ENCODE results near the gene IL22RA1.

IL22RA1 gene

GRCh38 chr1:24173638-24174575 lies 31.0 kb upstream of the IL22RA1 start:
- Histone ChIP-seq H3K79me2 (ENCODE audit: insufficient read depth, low read length) (no peaks in the 10 kb centered on the region), H3K4me3 (ENCODE audit: low read length, poor library complexity, severe bottlenecking) (no peak overlapping the region), H3K27me3 (ENCODE audit: insufficient read depth, low read length, poor library complexity, severe bottlenecking) (no peaks in the 10 kb centered on the region), H3K36me3 (ENCODE audit: insufficient read depth, low read length) (no peaks in the 10 kb centered on the region), H3K4me2 (ENCODE audit: low read depth, low read length, poor library complexity, severe bottlenecking) (no peak overlapping the region), H3K9ac (ENCODE audit: low read depth, low read length, poor library complexity, severe bottlenecking) (no peak overlapping the region), H4K20me1 (ENCODE audit: insufficient read depth, low read length, poor library complexity, severe bottlenecking) (no peaks in the 10 kb centered on the region), H3K9me2 (replicated peaks; ENCODE audit: low read depth, low read length) (no peaks in the 10 kb centered on the region), H2AFZ (ENCODE audit: low read length) (no peak overlapping the region), H3F3A (ENCODE audit: low read depth) (no peaks in the 10 kb centered on the region), H3K9me3 (ENCODE audit: insufficient read depth, low read depth, low read length) (no peaks in the 10 kb centered on the region), H3K4me1 (ENCODE audit: insufficient read depth, low read length, poor library complexity, severe bottlenecking) (no peaks in the 10 kb centered on the region)
- TF ChIP-seq CTCF (conservative IDR thresholded peaks at IDR 0.05; ENCODE audit: low read length) (no peak), EZH2phosphoT487 (IDR thresholded peaks at IDR 0.05; ENCODE audit: borderline replicate concordance) (no peak)

- no peaks in the 10 kb centered on the region for H3K79me2 ChIP-seq (ENCODE audit: insufficient read depth, low read length)
- no peaks in the 10 kb centered on the region for H3F3A ChIP-seq (ENCODE audit: low read depth)
- H4K20me1 ChIP-seq (ENCODE audit: insufficient read depth, low read length, poor library complexity, severe bottlenecking), result no peaks in the 10 kb centered on the region
- no peak overlapping the region for H3K4me3 ChIP-seq (ENCODE audit: low read length, poor library complexity, severe bottlenecking)
- TF ChIP-seq CTCF (conservative IDR thresholded peaks at IDR 0.05; ENCODE audit: low read length), result no peak
- TF ChIP-seq EZH2phosphoT487 (IDR thresholded peaks at IDR 0.05; ENCODE audit: borderline replicate concordance), result no peak
- no peaks in the 10 kb centered on the region for H3K9me3 ChIP-seq (ENCODE audit: insufficient read depth, low read depth, low read length)
- H3K4me1 ChIP-seq (ENCODE audit: insufficient read depth, low read length, poor library complexity, severe bottlenecking), result no peaks in the 10 kb centered on the region
- no peak overlapping the region for H3K9ac ChIP-seq (ENCODE audit: low read depth, low read length, poor library complexity, severe bottlenecking)
- H3K4me2 ChIP-seq (ENCODE audit: low read depth, low read length, poor library complexity, severe bottlenecking), result no peak overlapping the region
- H3K9me2 ChIP-seq (replicated peaks; ENCODE audit: low read depth, low read length), result no peaks in the 10 kb centered on the region
- no peaks in the 10 kb centered on the region for H3K36me3 ChIP-seq (ENCODE audit: insufficient read depth, low read length)
- no peak overlapping the region for H2AFZ ChIP-seq (ENCODE audit: low read length)
- H3K27me3 ChIP-seq (ENCODE audit: insufficient read depth, low read length, poor library complexity, severe bottlenecking), result no peaks in the 10 kb centered on the region
Observed at GRCh38 chr1:24172598-24172997, 29.7 kb upstream of the IL22RA1 start.

GRCh38 chr1:24169286-24169685 lies 26.3 kb upstream of the IL22RA1 start:
- Histone ChIP-seq H4K20me1 (ENCODE audit: insufficient read depth, low read length, poor library complexity, severe bottlenecking) (no peaks in the 10 kb centered on the region), H2AFZ (ENCODE audit: low read length) (no peak overlapping the region), H3K36me3 (ENCODE audit: insufficient read depth, low read length) (no peaks in the 10 kb centered on the region), H3K9me2 (replicated peaks; ENCODE audit: low read depth, low read length) (no peaks in the 10 kb centered on the region), H3K79me2 (ENCODE audit: insufficient read depth, low read length) (no peaks in the 10 kb centered on the region), H3F3A (ENCODE audit: low read depth) (no peaks in the 10 kb centered on the region), H3K9me3 (ENCODE audit: insufficient read depth, low read depth, low read length) (no peaks in the 10 kb centered on the region), H3K9ac (ENCODE audit: low read depth, low read length, poor library complexity, severe bottlenecking) (no peak overlapping the region), H3K4me1 (ENCODE audit: insufficient read depth, low read length, poor library complexity, severe bottlenecking) (no peaks in the 10 kb centered on the region), H3K27me3 (ENCODE audit: insufficient read depth, low read length, poor library complexity, severe bottlenecking) (no peaks in the 10 kb centered on the region), H3K4me3 (ENCODE audit: low read length, poor library complexity, severe bottlenecking) (no peak overlapping the region), H3K4me2 (ENCODE audit: low read depth, low read length, poor library complexity, severe bottlenecking) (no peak overlapping the region)
- TF ChIP-seq EZH2phosphoT487 (IDR thresholded peaks at IDR 0.05; ENCODE audit: borderline replicate concordance) (no peak), CTCF (conservative IDR thresholded peaks at IDR 0.05; ENCODE audit: low read length) (no peak)

Measured in Loucy (cell line).